DND-41 (cell line): ENCODE measurements around the gene RACGAP1.

Source experiments
- ATAC-seq: fragments of 200-7000 bp; cut with Tn5 transposase; 3 replicates; pipeline ENCODE4 v1.9.1; 2021; ENCODE audit warnings: low read depth; ENCODE audit not compliant: insufficient read depth
- DNase-seq: peaks from one replicate; pipeline ENCODE4 v3.0.0-alpha.2; 2020
- H2AFZ ChIP-seq: 2 replicates; pipeline ENCODE4 v1.6.0; 2012; ENCODE audit warnings: low read depth, low read length
- H3K27ac ChIP-seq: 2 replicates; pipeline ENCODE4 v1.5.1; 2012; ENCODE audit warnings: low read length, inconsistent platforms
- H3K27me3 ChIP-seq: fragments of 200-600 bp; sonication (generic); 2 replicates; pipeline ENCODE4 v1.6.0; 2012; ENCODE audit warnings: low read length, mild to moderate bottlenecking, inconsistent platforms; ENCODE audit not compliant: insufficient read depth, poor library complexity
- H3K36me3 ChIP-seq: 2 replicates; pipeline ENCODE4 v1.5.1; 2012; ENCODE audit warnings: low read length, inconsistent platforms; ENCODE audit not compliant: insufficient read depth
- H3K4me1 ChIP-seq: 2 replicates; pipeline ENCODE4 v1.5.1; 2012; ENCODE audit warnings: mild to moderate bottlenecking, low read length; ENCODE audit not compliant: insufficient read depth
- H3K4me2 ChIP-seq: 2 replicates; pipeline ENCODE4 v1.6.0; 2012; ENCODE audit warnings: mild to moderate bottlenecking, moderate library complexity, low read length, inconsistent platforms; ENCODE audit not compliant: insufficient read depth
- H3K4me3 ChIP-seq, 2 experiments: fragments of 200-600 bp in 1 of 2; shearing (Covaris generic) in 1 of 2; 2 replicates each; pipeline ENCODE4 v1.5.1; 2012 to 2016; ENCODE audit warnings: inconsistent platforms in 2 of 2, low read length in 2 of 2, mild to moderate bottlenecking in 2 of 2, low read depth in 1 of 2, moderate library complexity in 1 of 2
- H3K79me2 ChIP-seq: 2 replicates; pipeline ENCODE4 v1.6.0; 2012; ENCODE audit warnings: low read length, inconsistent platforms; ENCODE audit not compliant: insufficient read depth
- H3K9ac ChIP-seq: 2 replicates; pipeline ENCODE4 v1.6.0; 2012; ENCODE audit warnings: low read depth, mild to moderate bottlenecking, inconsistent platforms, low read length, moderate library complexity
- H3K9me3 ChIP-seq: 2 replicates; pipeline ENCODE4 v1.5.1; 2012; ENCODE audit warnings: low read length, moderate library complexity, mild to moderate bottlenecking, inconsistent platforms; ENCODE audit not compliant: insufficient read depth, severe bottlenecking
- H4K20me1 ChIP-seq: 2 replicates; pipeline ENCODE4 v1.6.0; 2012; ENCODE audit warnings: low read length; ENCODE audit not compliant: insufficient read depth
- CTCF ChIP-seq: IDR thresholded peaks from 2 replicates; pipeline ENCODE4 v1.5.1; 2012; ENCODE audit warnings: borderline replicate concordance, low read length, moderate library complexity, mild to moderate bottlenecking; ENCODE audit not compliant: poor library complexity, severe bottlenecking; ENCODE audit errors: extremely low read depth
- EZH2 ChIP-seq: IDR thresholded peaks from 3 replicates; pipeline ENCODE4 v1.6.1; 2012; ENCODE audit warnings: borderline replicate concordance, low read depth, mild to moderate bottlenecking, moderate library complexity, low read length, inconsistent platforms; ENCODE audit not compliant: severe bottlenecking

Gene RACGAP1

DNA sequence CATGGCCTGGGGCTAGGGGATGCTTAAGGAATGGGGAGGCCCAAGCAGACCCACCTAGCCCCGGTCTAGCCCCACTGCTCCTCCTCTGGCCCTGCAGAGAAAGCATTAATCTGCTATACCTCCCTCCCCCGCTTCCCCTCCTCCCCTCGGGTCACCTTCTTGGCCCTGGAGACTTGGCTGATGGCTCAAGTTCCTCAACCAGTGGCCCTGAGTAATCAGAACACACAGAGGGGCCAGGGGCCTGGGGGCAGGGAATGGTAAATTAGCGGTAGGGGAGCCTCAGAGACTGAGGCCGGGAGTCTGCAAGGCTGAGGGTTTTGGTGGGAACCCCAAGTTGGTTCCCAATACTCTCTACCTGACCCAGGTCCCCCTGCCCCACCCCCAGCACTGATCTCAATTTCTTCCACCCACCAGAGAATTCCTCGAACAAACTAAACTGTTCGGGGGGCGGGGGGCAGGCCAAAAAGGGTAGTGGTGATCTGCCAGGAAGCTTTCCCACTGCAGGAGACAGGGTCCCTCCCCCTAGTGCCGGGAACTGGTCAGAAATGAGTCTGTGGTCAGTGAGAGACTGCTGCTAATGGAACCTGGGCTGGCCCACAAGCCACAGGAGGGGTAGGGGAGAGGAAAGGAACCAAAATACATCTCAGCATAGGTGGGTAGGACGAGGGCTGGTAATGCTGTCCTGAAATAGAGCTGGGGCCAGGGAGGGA lies 47.1 kb upstream of the RACGAP1 start:
- TF ChIP-seq EZH2 (no peak), CTCF (no peak)
- H3K9me3 ChIP-seq = no peaks in the 10 kb centered on the region
- no peak overlapping the region for H3K4me3 ChIP-seq
- H2AFZ ChIP-seq = no peak overlapping the region
- H3K79me2 ChIP-seq = no peaks in the 10 kb centered on the region
- DNase-seq (no peak), ATAC-seq (no peak)
- no peak overlapping the region for H3K4me2 ChIP-seq
- H4K20me1 ChIP-seq = no peaks in the 10 kb centered on the region
- H3K27me3 ChIP-seq = no peaks in the 10 kb centered on the region
- H3K4me1 ChIP-seq = peaks cover 19% of the 10 kb centered on the region
- no peak overlapping the region for H3K27ac ChIP-seq
- no peaks in the 10 kb centered on the region for H3K36me3 ChIP-seq
- H3K9ac ChIP-seq = no peak overlapping the region

DNA sequence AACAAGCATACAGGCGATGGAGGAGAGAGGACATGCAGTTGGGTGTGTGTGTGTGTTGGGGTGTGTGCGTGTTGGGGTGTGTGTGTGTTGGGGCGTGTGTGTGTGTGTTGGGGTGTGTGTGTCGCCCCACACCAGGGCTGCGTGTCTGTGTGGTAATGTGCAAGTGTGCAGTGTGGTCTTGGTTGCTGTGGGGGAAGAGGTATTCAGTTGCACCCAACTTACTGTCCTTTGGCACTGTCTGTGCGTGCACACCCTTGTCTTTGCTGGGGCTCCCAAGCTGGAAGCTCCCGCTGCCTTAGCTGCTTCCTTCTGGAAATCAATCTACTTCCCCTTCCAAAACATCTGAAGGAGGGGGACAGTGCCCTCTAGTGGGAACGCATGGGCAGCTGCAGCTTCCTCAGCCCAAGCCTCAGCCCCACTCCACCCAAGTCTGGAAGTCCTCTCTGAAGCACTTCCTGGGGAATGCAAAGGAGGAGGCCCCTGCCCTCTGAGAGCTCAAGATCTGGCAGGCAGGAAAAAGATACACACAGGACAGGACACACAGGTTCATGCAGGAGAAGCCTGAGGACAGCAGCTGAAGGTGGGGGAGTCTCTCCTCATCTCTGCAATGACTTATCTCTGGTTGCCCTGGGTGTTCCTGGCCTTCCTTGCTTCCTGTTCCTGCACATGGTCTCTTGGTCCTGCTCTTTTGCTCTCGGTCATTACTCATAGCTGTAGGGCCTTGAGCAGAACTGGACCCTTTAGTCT lies 45.2 kb upstream of the RACGAP1 start:
- Histone ChIP-seq H4K20me1 (no peaks in the 10 kb centered on the region), H3K27me3 (no peaks in the 10 kb centered on the region), H3K36me3 (no peaks in the 10 kb centered on the region), H3K4me3 (peak overlapping the region in 1 of 2 experiments; percentile 41; a peak in 2 of 4 replicates), H3K9ac (0 out of 2 replicates have a peak overlapping the region, but pooled peaks have one; percentile 1), H2AFZ (peak overlapping the region; percentile 88), H3K4me2 (peak overlapping the region; percentile 63), H3K9me3 (no peaks in the 10 kb centered on the region), H3K79me2 (no peaks in the 10 kb centered on the region), H3K27ac (peak overlapping the region; percentile 48), H3K4me1 (peaks cover 17% of the 10 kb centered on the region)
- ATAC-seq (peak; percentile 83), DNase-seq (peak; percentile 84)
- peak; percentile 98 for TF ChIP-seq CTCF
- no peak for TF ChIP-seq EZH2

DNA sequence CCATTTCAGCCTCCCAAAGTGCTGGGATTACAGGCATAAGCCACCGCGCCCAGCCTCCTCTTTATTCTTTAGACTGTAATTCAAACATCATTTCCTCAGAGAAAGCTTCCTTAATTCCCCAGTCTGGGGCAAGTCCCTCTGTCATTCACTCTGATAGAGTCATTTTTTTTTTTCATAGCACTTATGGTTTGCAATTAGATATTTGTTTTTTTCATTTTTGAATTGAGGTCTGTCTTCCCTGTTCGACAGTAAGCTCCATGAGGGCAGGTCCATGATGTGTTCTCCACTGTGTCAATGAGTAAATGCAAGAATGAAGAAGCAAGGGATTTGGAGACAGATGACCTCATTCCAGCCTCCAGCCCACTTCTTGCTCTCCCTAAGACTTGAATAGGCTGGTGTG lies 44.2 kb upstream of the RACGAP1 start:
- peak overlapping the region; percentile 88; the same call in 1 of the 2 replicates for H2AFZ ChIP-seq
- ATAC-seq = no peak
- no peak for DNase-seq
- no peaks in the 10 kb centered on the region for H4K20me1 ChIP-seq
- TF ChIP-seq CTCF (no peak), EZH2 (no peak)
- H3K79me2 ChIP-seq = no peaks in the 10 kb centered on the region
- H3K4me1 ChIP-seq = peaks cover 12% of the 10 kb centered on the region
- H3K9me3 ChIP-seq = no peaks in the 10 kb centered on the region
- no peak overlapping the region for H3K27ac ChIP-seq
- H3K27me3 ChIP-seq = no peaks in the 10 kb centered on the region
- H3K9ac ChIP-seq = no peak overlapping the region
- H3K36me3 ChIP-seq = no peaks in the 10 kb centered on the region
- no peak overlapping the region for H3K4me3 ChIP-seq
- H3K4me2 ChIP-seq = no peak overlapping the region
